Fibroblast of pulmonary artery (primary cell): ENCODE results near the gene ANKRD39.
"Not testable (repeated sequence)": the region's sequence is repeated elsewhere in the genome, so short reads cannot be mapped to it uniquely, and the experiment has no call there.

Source experiments
- DNase-seq: peaks from one replicate; pipeline ENCODE4 v3.0.0-alpha.2; 2010; ENCODE audit warnings: low read depth
- H3K4me3 ChIP-seq: replicated peaks from 2 replicates; pipeline ENCODE4 v1.5.1; 2011; ENCODE audit warnings: low read depth, mild to moderate bottlenecking, control low read depth, low read length, moderate library complexity
- CTCF ChIP-seq: IDR thresholded peaks from 2 replicates; pipeline ENCODE4 v1.5.1; 2011; ENCODE audit warnings: mild to moderate bottlenecking, control low read depth, low read length, inconsistent platforms; ENCODE audit errors: missing control alignments

ANKRD39 gene

GRCh38 chr2:96808176-96808837 lies 49.5 kb downstream of the ANKRD39 start:
- H3K4me3 ChIP-seq = no peak overlapping the region
- DNase-seq = no peak
- TF ChIP-seq CTCF = no peak

GRCh38 chr2:96807127-96807471 lies 50.7 kb downstream of the ANKRD39 start:
- TF ChIP-seq CTCF = no peak
- DNase-seq = no peak
- H3K4me3 ChIP-seq = no peak overlapping the region

- H3K4me3 ChIP-seq = no peak overlapping the region
- DNase-seq = no peak
- TF ChIP-seq CTCF = no peak
Measured at GRCh38 chr2:96806468-96807126, 51.2 kb downstream of the ANKRD39 start.

- not testable (repeated sequence) for H3K4me3 ChIP-seq
Measured at GRCh38 chr2:96805946-96806345, 51.9 kb downstream of the ANKRD39 start.

GRCh38 chr2:96804986-96805385 lies 52.8 kb downstream of the ANKRD39 start:
- TF ChIP-seq CTCF = no peak
- no peak overlapping the region for H3K4me3 ChIP-seq
- no peak for DNase-seq

More at GRCh38 chr2:96805946-96806345, 51.9 kb downstream of the ANKRD39 start:
- DNase-seq = not testable (repeated sequence)

- no peak for DNase-seq
- TF ChIP-seq CTCF = no peak
- no peak overlapping the region for H3K4me3 ChIP-seq
Measured at GRCh38 chr2:96802721-96803120, 55.1 kb downstream of the ANKRD39 start.

- TF ChIP-seq CTCF = no peak
- DNase-seq = no peak
- H3K4me3 ChIP-seq = no peak overlapping the region
Measured at GRCh38 chr2:96801786-96802595, 55.8 kb downstream of the ANKRD39 start.
